H9 (cell line): ENCODE measurements around the gene COL9A2. TPM values are rescaled to one million over a fixed set of nuclear protein-coding genes. Genes with fewer than 3 reads are reported as not detected.

Experiments
- DNase-seq: peaks from one replicate; pipeline ENCODE4 v3.0.0-alpha.2; 2017
- H2AFZ ChIP-seq: one replicate; pipeline ENCODE4 v1.6.1; 2013; ENCODE audit warnings: mild to moderate bottlenecking, low read length, control low read depth, moderate library complexity
- H2AK5ac ChIP-seq: 2 replicates; pipeline ENCODE4 v1.6.1; 2013; ENCODE audit warnings: low read length, control low read depth, mixed read lengths; ENCODE audit not compliant: insufficient read length
- H2BK120ac ChIP-seq: one replicate; pipeline ENCODE4 v1.6.1; 2013; ENCODE audit warnings: low read depth, mild to moderate bottlenecking, low read length, control low read depth, inconsistent platforms; ENCODE audit not compliant: poor library complexity, severe bottlenecking
- H2BK12ac ChIP-seq: 2 replicates; pipeline ENCODE4 v1.6.1; 2013; ENCODE audit warnings: low read length, control low read depth, mixed read lengths, low read depth; ENCODE audit not compliant: insufficient read length
- H2BK15ac ChIP-seq: 2 replicates; pipeline ENCODE4 v1.6.1; 2013; ENCODE audit warnings: low read depth, low read length, control low read depth
- H2BK20ac ChIP-seq: one replicate; pipeline ENCODE4 v1.6.1; 2013; ENCODE audit warnings: low read depth, mild to moderate bottlenecking, low read length, control low read depth, inconsistent platforms; ENCODE audit not compliant: poor library complexity, severe bottlenecking
- H2BK5ac ChIP-seq: 2 replicates; pipeline ENCODE4 v1.6.1; 2013; ENCODE audit warnings: low read length, control low read depth, mixed read lengths; ENCODE audit not compliant: insufficient read length
- H3K14ac ChIP-seq: 2 replicates; pipeline ENCODE4 v1.6.1; 2013; ENCODE audit warnings: low read length, control low read depth; ENCODE audit not compliant: insufficient read depth
- H3K18ac ChIP-seq: 2 replicates; pipeline ENCODE4 v1.6.1; 2013; ENCODE audit warnings: low read depth, mild to moderate bottlenecking, mixed read lengths, low read length, control low read depth; ENCODE audit not compliant: insufficient read length
- H3K23ac ChIP-seq: 2 replicates; pipeline ENCODE4 v1.6.1; 2013; ENCODE audit warnings: low read length, control low read depth, mixed read lengths, low read depth; ENCODE audit not compliant: insufficient read length
- H3K23me2 ChIP-seq: 2 replicates; pipeline ENCODE4 v1.6.1; 2013; ENCODE audit warnings: low read depth, mild to moderate bottlenecking, mixed read lengths, low read length, control low read depth; ENCODE audit not compliant: insufficient read length, poor library complexity, severe bottlenecking
- H3K27ac ChIP-seq: 2 replicates; pipeline ENCODE4 v1.5.1; 2013; ENCODE audit warnings: low read length, control low read depth, mixed read lengths, low read depth; ENCODE audit not compliant: insufficient read length
- H3K27me3 ChIP-seq: 2 replicates; pipeline ENCODE4 v1.6.1; 2013; ENCODE audit warnings: low read length, control low read depth, inconsistent platforms; ENCODE audit not compliant: insufficient read depth
- H3K4ac ChIP-seq: 2 replicates; pipeline ENCODE4 v1.6.1; 2013; ENCODE audit warnings: low read depth, mild to moderate bottlenecking, control low read depth, inconsistent platforms, low read length, moderate library complexity
- H3K4me1 ChIP-seq: 2 replicates; pipeline ENCODE4 v1.6.1; 2013; ENCODE audit warnings: low read length, control low read depth, inconsistent platforms; ENCODE audit not compliant: insufficient read depth
- H3K4me2 ChIP-seq: 2 replicates; pipeline ENCODE4 v1.6.1; 2013; ENCODE audit warnings: low read length, control low read depth, mixed read lengths; ENCODE audit not compliant: insufficient read length, insufficient read depth
- H3K56ac ChIP-seq: 2 replicates; pipeline ENCODE4 v1.6.1; 2013; ENCODE audit warnings: low read depth, mild to moderate bottlenecking, mixed read lengths, low read length, control low read depth; ENCODE audit not compliant: insufficient read length
- H3K79me1 ChIP-seq: 2 replicates; pipeline ENCODE4 v1.6.1; 2013; ENCODE audit warnings: low read depth, mild to moderate bottlenecking, moderate library complexity, low read length, control low read depth, inconsistent platforms; ENCODE audit not compliant: insufficient read depth, poor library complexity, severe bottlenecking
- H3K79me2 ChIP-seq: 2 replicates; pipeline ENCODE4 v1.6.1; 2013; ENCODE audit warnings: low read length, control low read depth, inconsistent platforms; ENCODE audit not compliant: insufficient read depth
- H3K9ac ChIP-seq: 2 replicates; pipeline ENCODE4 v1.6.1; 2013; ENCODE audit warnings: low read length, control low read depth, mixed read lengths; ENCODE audit not compliant: insufficient read length; ENCODE audit errors: extremely low read depth
- H3K9me3 ChIP-seq: one replicate; pipeline ENCODE4 v1.6.1; 2013; ENCODE audit warnings: low read depth, low read length, inconsistent platforms; ENCODE audit not compliant: control insufficient read depth
- H3T11ph ChIP-seq: one replicate; pipeline ENCODE4 v1.6.1; 2013; ENCODE audit warnings: mild to moderate bottlenecking, low read length, control low read depth, inconsistent platforms
- H4K20me1 ChIP-seq: one replicate; pipeline ENCODE4 v1.6.1; 2013; ENCODE audit not compliant: control insufficient read depth, insufficient read length, insufficient read depth
- H4K5ac ChIP-seq: 2 replicates; pipeline ENCODE4 v1.6.1; 2013; ENCODE audit warnings: low read depth, mild to moderate bottlenecking, mixed read lengths, low read length, control low read depth; ENCODE audit not compliant: insufficient read length
- H4K8ac ChIP-seq: replicated peaks from 2 replicates; pipeline ENCODE4 v1.6.1; 2013; ENCODE audit warnings: low read length, control low read depth, mixed read lengths, low read depth; ENCODE audit not compliant: insufficient read length
- H4K91ac ChIP-seq: 2 replicates; pipeline ENCODE4 v1.6.1; 2013; ENCODE audit warnings: low read depth, mild to moderate bottlenecking, moderate library complexity, mixed read lengths, low read length, control low read depth; ENCODE audit not compliant: insufficient read length
- H3K27ac Mint-ChIP-seq, 3 experiments: 2 replicates in 2 of 3; 3 replicates in 1 of 3; pipeline ENCODE4 v1.8.0; 2020 to 2021; ENCODE audit warnings: mixed read lengths in 3 of 3, mild to moderate bottlenecking in 1 of 3, moderate library complexity in 1 of 3
- H3K27me3 Mint-ChIP-seq: 2 replicates; pipeline ENCODE4 v1.8.0; 2021; ENCODE audit warnings: low read depth, mild to moderate bottlenecking, moderate library complexity, mixed read lengths
- H3K36me3 Mint-ChIP-seq, 3 experiments: 2 replicates in 2 of 3; 3 replicates in 1 of 3; pipeline ENCODE4 v1.8.0; 2020 to 2021; ENCODE audit warnings: low read depth in 3 of 3, mixed read lengths in 3 of 3; ENCODE audit not compliant: insufficient read depth in 1 of 3
- H3K4me1 Mint-ChIP-seq, 2 experiments: 2 replicates each; pipeline ENCODE4 v1.8.0; 2020; ENCODE audit warnings: mixed read lengths in 2 of 2
- H3K4me3 Mint-ChIP-seq, 2 experiments: 2 replicates in 1 of 2; 3 replicates in 1 of 2; pipeline ENCODE4 v1.8.0; 2020 to 2021; ENCODE audit warnings: mild to moderate bottlenecking in 2 of 2, mixed read lengths in 2 of 2, moderate library complexity in 1 of 2
- H3K9me3 Mint-ChIP-seq, 2 experiments: 2 replicates in 1 of 2; 3 replicates in 1 of 2; pipeline ENCODE4 v1.8.0; 2020; ENCODE audit warnings: mild to moderate bottlenecking in 2 of 2, mixed read lengths in 2 of 2, moderate library complexity in 1 of 2
- WGBS: extraction: QIAGEN DNeasy Blood & Tissue Kit; methylation state at CpG from one replicate; pipeline ENCODE4 v1.1.7; 2013; ENCODE audit warnings: missing lambda C conversion rate, low lambda C conversion rate, mixed read lengths; ENCODE audit not compliant: insufficient read length; ENCODE audit errors: extremely low coverage; 5-methylcytosine and 5-hydroxymethylcytosine counted together
- total RNA-seq: library from RNA; stranded (reverse); gene quantifications from 2 replicates; pipeline ENCODE4 v1.2.1, GENCODE V29; 2021
- TF ChIP-seq, protein P1 (sequence below): fragments of 200-600 bp; sonication (generic); conservative IDR thresholded peaks from 3 replicates; pipeline ENCODE4 v1.8.0; 2021; ENCODE audit warnings: antibody characterized with exemption, mild to moderate bottlenecking

The COL9A2 gene
- total RNA-seq, 1 experiment from 2014 or later = 4.5 TPM

DNA sequence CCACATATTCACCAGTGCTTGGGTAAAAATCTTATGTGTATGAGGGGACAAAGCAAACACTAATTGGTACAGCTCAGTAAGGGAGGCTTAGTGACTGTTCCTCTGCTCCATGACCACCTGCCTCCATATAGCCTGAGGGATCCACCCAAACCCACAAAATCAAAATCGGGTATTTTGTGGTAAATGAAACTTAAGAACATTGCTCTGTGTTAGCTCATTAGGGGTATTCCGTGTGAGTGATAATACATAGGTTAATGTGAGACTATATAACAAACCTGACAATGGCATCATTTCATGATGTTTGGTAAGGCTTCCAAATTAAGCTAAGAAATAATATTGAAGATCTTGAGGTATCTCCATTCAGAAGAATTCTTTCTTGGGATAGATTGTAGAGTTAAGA lies 25.8 kb downstream of the COL9A2 start:
- TF ChIP-seq, protein P1, sequence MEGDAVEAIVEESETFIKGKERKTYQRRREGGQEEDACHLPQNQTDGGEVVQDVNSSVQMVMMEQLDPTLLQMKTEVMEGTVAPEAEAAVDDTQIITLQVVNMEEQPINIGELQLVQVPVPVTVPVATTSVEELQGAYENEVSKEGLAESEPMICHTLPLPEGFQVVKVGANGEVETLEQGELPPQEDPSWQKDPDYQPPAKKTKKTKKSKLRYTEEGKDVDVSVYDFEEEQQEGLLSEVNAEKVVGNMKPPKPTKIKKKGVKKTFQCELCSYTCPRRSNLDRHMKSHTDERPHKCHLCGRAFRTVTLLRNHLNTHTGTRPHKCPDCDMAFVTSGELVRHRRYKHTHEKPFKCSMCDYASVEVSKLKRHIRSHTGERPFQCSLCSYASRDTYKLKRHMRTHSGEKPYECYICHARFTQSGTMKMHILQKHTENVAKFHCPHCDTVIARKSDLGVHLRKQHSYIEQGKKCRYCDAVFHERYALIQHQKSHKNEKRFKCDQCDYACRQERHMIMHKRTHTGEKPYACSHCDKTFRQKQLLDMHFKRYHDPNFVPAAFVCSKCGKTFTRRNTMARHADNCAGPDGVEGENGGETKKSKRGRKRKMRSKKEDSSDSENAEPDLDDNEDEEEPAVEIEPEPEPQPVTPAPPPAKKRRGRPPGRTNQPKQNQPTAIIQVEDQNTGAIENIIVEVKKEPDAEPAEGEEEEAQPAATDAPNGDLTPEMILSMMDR = no peak
- H2BK20ac ChIP-seq = no peak overlapping the region
- Mint-ChIP-seq H3K27ac (no peak overlapping the region), H3K36me3 (peaks cover 24 to 56% (median 52%) of the 10 kb centered on the region in 3 experiments), H3K4me1 (peaks cover 11 to 14% of the 10 kb centered on the region in 2 experiments), H3K27me3 (no peaks in the 10 kb centered on the region), H3K4me3 (no peak overlapping the region), H3K9me3 (no peaks in the 10 kb centered on the region)
- no peak overlapping the region for H3K4me2 ChIP-seq
- no peak overlapping the region for H4K8ac ChIP-seq
- H2BK5ac ChIP-seq = no peak overlapping the region
- H3K9ac ChIP-seq = no peak overlapping the region
- H3K4me1 ChIP-seq = no peaks in the 10 kb centered on the region
- no peaks in the 10 kb centered on the region for H4K20me1 ChIP-seq
- H3K79me1 ChIP-seq = no peaks in the 10 kb centered on the region
- no peak overlapping the region for H3K14ac ChIP-seq
- no peak overlapping the region for H3K18ac ChIP-seq
- no peak overlapping the region for H3K56ac ChIP-seq
- H3K9me3 ChIP-seq = no peaks in the 10 kb centered on the region
- no peak overlapping the region for H4K5ac ChIP-seq
- DNase-seq = no peak
- no peak overlapping the region for H3K27ac ChIP-seq
- WGBS = no CpG with 5 or more reads among the region's 2 CpGs
- no peak overlapping the region for H3K4ac ChIP-seq
- no peak overlapping the region for H2BK120ac ChIP-seq
- H2AFZ ChIP-seq = no peak overlapping the region
- H2BK12ac ChIP-seq = no peak overlapping the region
- no peaks in the 10 kb centered on the region for H3K79me2 ChIP-seq
- H3T11ph ChIP-seq = no peak overlapping the region
- H4K91ac ChIP-seq = no peak overlapping the region
- H3K23ac ChIP-seq = no peak overlapping the region
- no peak overlapping the region for H2AK5ac ChIP-seq
- no peaks in the 10 kb centered on the region for H3K27me3 ChIP-seq
- no peaks in the 10 kb centered on the region for H3K23me2 ChIP-seq
- H2BK15ac ChIP-seq = no peak overlapping the region
